OCI-LY7 (cell line): ENCODE results near the gene SLC25A6. TPM values are rescaled to one million over a fixed set of nuclear protein-coding genes. Genes with fewer than 3 reads are reported as not detected.

Experiments used
- BruUV-seq: library from RNA; stranded (reverse); fragments of 400-500 nt; replicated peaks from 2 replicates; lab custom pipeline; 2021; lab: Mats Ljungman, UMichigan
- CTCF ChIA-PET: fragments of 300-600 bp; sonication (Branson Sonifier 250); formaldehyde crosslinking; loops from one replicate; lab custom pipeline; 2022; ENCODE audit warnings: antibody characterized with exemption; ENCODE audit not compliant: unreplicated experiment; lab: Charles Lee
- POLR2A ChIA-PET: fragments of 300-600 bp; sonication (Branson Sonifier 250); formaldehyde crosslinking; loops from one replicate; lab custom pipeline; 2022; ENCODE audit warnings: antibody characterized with exemption; lab: Charles Lee
- DNase-seq: peaks from one replicate; pipeline ENCODE4 v3.0.0-alpha.2; 2015; ENCODE audit warnings: low spot score
- H2AFZ ChIP-seq: fragments of 200-600 bp; sonication (generic), shearing (Covaris generic); 2 replicates; pipeline ENCODE4 v1.6.1; 2014; ENCODE audit warnings: mild to moderate bottlenecking, antibody characterized with exemption, low read length, moderate library complexity
- H3K27ac ChIP-seq: fragments of 200-600 bp; sonication (generic); 2 replicates; pipeline ENCODE4 v1.5.1; 2014; ENCODE audit warnings: mixed run types, low read depth, mild to moderate bottlenecking, moderate library complexity, low read length, inconsistent platforms; ENCODE audit not compliant: poor library complexity, severe bottlenecking
- H3K36me3 ChIP-seq: fragments of 200-600 bp; sonication (generic); 2 replicates; pipeline ENCODE4 v1.6.1; 2014; ENCODE audit warnings: mild to moderate bottlenecking, antibody characterized with exemption, low read length, moderate library complexity, mixed read lengths; ENCODE audit not compliant: insufficient read depth
- H3K4me1 ChIP-seq: fragments of 200-600 bp; sonication (generic); 2 replicates; pipeline ENCODE4 v1.5.1; 2014; ENCODE audit warnings: mild to moderate bottlenecking, low read length; ENCODE audit not compliant: insufficient read depth, poor library complexity, severe bottlenecking
- H3K4me2 ChIP-seq: fragments of 200-600 bp; sonication (generic); 2 replicates; pipeline ENCODE4 v1.6.1; 2014; ENCODE audit warnings: mild to moderate bottlenecking, low read length
- H3K4me3 ChIP-seq: fragments of 200-600 bp; sonication (generic); 2 replicates; pipeline ENCODE4 v1.5.1; 2014; ENCODE audit warnings: mild to moderate bottlenecking, low read depth, low read length; ENCODE audit not compliant: poor library complexity, severe bottlenecking
- H3K79me2 ChIP-seq: fragments of 200-600 bp; sonication (generic); 2 replicates; pipeline ENCODE4 v1.6.1; 2016; ENCODE audit warnings: low read depth, mild to moderate bottlenecking, low read length, moderate library complexity, mixed read lengths; ENCODE audit not compliant: insufficient read depth
- H3K9me2 ChIP-seq: fragments of 200-600 bp; sonication (generic); 2 replicates; pipeline ENCODE4 v1.6.1; 2016; ENCODE audit warnings: mild to moderate bottlenecking, low read length, mixed read lengths; ENCODE audit not compliant: insufficient read depth
- H3K9me3 ChIP-seq: fragments of 200-600 bp; sonication (generic); 2 replicates; pipeline ENCODE4 v1.6.1; 2014; ENCODE audit warnings: mild to moderate bottlenecking, mixed run types, low read length, mixed read lengths
- H4K20me1 ChIP-seq: fragments of 200-600 bp; sonication (generic); 2 replicates; pipeline ENCODE4 v1.6.1; 2014; ENCODE audit warnings: mild to moderate bottlenecking, antibody characterized with exemption, low read length, moderate library complexity, mixed read lengths; ENCODE audit not compliant: insufficient read depth
- CTCF ChIP-seq: fragments of 200-600 bp; sonication (generic); conservative IDR thresholded peaks from 2 replicates; pipeline ENCODE4 v1.5.1; 2014; ENCODE audit warnings: mild to moderate bottlenecking, antibody characterized with exemption, low read length, moderate library complexity, mixed read lengths
- EZH2phosphoT487 ChIP-seq: fragments of 200-600 bp; sonication (generic); IDR thresholded peaks from 2 replicates; pipeline ENCODE4 v1.6.1; 2018; ENCODE audit warnings: low read depth, borderline replicate concordance, mild to moderate bottlenecking, mixed run types, antibody characterized with exemption, low read length, moderate library complexity, mixed read lengths
- intact Hi-C: fragments of 100-400 bp; cut with micrococcal nuclease; formaldehyde crosslinking; loops from one replicate; pipeline ENCODE4 v1.10.0; 2022; ENCODE audit not compliant: unreplicated experiment
- total RNA-seq, 2 experiments: library from RNA; depleted of rRNA in 1 of 2; stranded (reverse); fragments of >200 nt in 1 of 2; shearing (Covaris generic) in 1 of 2; gene quantifications; 2 replicates each; pipeline ENCODE4 v1.2.3, GENCODE V29; 2014 to 2022

SLC25A6 gene
- total RNA-seq, 2 experiments from 2014 or later: 196 to 444 TPM

DNA sequence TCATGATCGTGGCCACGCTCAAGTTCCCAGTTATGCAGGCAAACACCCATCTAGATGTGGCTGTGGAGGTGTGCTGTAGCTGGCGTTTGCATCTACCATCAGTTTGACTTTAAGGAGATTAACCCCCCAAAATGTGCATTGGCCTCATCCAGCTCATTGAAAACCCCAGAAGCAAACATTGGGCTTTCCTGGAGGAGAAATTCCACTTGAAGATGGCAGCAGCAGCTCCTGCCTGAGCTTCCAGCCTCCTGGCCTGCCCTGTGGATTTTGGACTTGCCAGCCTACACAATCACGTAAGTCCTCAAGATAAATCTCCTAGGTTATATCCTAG is 30.2 kb upstream of the SLC25A6 start:
- ChIA-PET CTCF (no interaction called here), POLR2A (no interaction called here)
- intact Hi-C loops: no loop called here
- Histone ChIP-seq H3K9me3 (peaks cover 16% of the 10 kb centered on the region), H3K4me3 (no peak overlapping the region), H3K4me1 (no peaks in the 10 kb centered on the region), H3K36me3 (peaks cover 99% of the 10 kb centered on the region), H3K4me2 (no peak overlapping the region), H3K79me2 (no peaks in the 10 kb centered on the region), H4K20me1 (no peaks in the 10 kb centered on the region), H3K27ac (no peak overlapping the region), H2AFZ (no peak overlapping the region), H3K9me2 (no peaks in the 10 kb centered on the region)
- no TSS peak for BruUV-seq
- TF ChIP-seq CTCF: no peak
- DNase-seq: no peak

- H3K4me2 ChIP-seq: no peak overlapping the region
- TF ChIP-seq EZH2phosphoT487: no peak
- no peak for TF ChIP-seq CTCF
- no TSS peak for BruUV-seq
- H4K20me1 ChIP-seq: no peaks in the 10 kb centered on the region
- H2AFZ ChIP-seq: no peak overlapping the region
- no peaks in the 10 kb centered on the region for H3K4me1 ChIP-seq
- ChIA-PET CTCF (no interaction called here), POLR2A (no interaction called here)
- no peak for DNase-seq
- H3K27ac ChIP-seq: no peak overlapping the region
- H3K9me3 ChIP-seq: peaks cover 16% of the 10 kb centered on the region
- H3K36me3 ChIP-seq: peaks cover 99% of the 10 kb centered on the region
- H3K4me3 ChIP-seq: no peak overlapping the region
- H3K9me2 ChIP-seq: no peaks in the 10 kb centered on the region
- H3K79me2 ChIP-seq: no peaks in the 10 kb centered on the region
- intact Hi-C loops: no loop called here
These were observed 29.7 kb upstream of the SLC25A6 start for GRCh38 chrX:1421433-1422134.

GRCh38 chrX:1420371-1420770 is 28.5 kb upstream of the SLC25A6 start:
- ChIA-PET CTCF (no interaction called here), POLR2A (no interaction called here)
- H4K20me1 ChIP-seq: no peaks in the 10 kb centered on the region
- no peaks in the 10 kb centered on the region for H3K9me2 ChIP-seq
- H3K79me2 ChIP-seq: no peaks in the 10 kb centered on the region
- no TSS peak for BruUV-seq
- peaks cover 16% of the 10 kb centered on the region for H3K9me3 ChIP-seq
- intact Hi-C loops: no loop called here
- no peaks in the 10 kb centered on the region for H3K4me1 ChIP-seq
- no peak overlapping the region for H3K4me3 ChIP-seq
- no peak overlapping the region for H2AFZ ChIP-seq
- TF ChIP-seq CTCF (no peak), EZH2phosphoT487 (no peak)
- peaks cover 98% of the 10 kb centered on the region for H3K36me3 ChIP-seq
- no peak overlapping the region for H3K4me2 ChIP-seq
- no peak overlapping the region for H3K27ac ChIP-seq
- DNase-seq: no peak
